ENCODE measurements around the gene ADGRD1.

ADGRD1 gene

DNA sequence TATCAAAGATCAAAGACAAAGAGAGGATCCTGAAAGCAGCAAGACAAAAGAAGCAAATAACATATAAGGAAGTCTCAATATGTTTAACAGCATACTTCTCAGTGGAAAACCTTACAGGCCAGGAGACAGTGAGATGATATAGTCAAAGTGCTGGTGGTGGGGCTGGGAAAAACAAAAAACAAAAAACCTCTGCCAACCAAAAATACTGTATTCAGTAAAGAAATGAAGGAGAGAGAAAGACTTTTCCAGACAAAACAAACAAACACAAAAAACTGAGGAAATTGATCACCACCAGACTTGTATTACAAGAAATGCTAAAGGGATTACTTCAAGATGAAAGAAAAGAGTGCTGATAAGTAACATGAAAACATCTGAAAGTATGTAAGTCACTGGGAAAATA is 221.2 kb downstream of the ADGRD1 start:
- intact Hi-C loops (cut with DNase I) = no loop called here
- DNase-seq = no peak

DNA sequence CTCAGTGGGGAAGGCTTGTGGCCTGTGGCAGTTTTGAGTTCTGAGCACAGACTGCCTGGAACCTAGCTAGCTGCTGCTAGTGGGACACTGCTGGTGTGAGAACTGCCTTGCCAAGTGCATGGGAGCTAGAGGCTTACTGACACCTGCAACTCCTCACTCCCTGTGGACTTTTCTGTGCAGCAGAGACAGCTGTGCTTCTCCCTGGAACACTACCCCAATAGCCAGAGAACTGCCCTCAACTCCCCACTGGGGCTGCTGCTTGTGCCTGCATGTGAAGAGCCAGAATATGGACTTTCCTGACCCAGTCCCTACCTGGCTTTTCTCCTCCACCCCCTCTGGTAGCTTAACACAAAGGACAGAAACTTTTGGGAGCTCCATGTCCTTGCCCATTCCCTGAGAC is 222.6 kb downstream of the ADGRD1 start:
- intact Hi-C loops (cut with DNase I) = no loop called here
- peak in 1 of 42 donors; percentile 5 for DNase-seq

DNA sequence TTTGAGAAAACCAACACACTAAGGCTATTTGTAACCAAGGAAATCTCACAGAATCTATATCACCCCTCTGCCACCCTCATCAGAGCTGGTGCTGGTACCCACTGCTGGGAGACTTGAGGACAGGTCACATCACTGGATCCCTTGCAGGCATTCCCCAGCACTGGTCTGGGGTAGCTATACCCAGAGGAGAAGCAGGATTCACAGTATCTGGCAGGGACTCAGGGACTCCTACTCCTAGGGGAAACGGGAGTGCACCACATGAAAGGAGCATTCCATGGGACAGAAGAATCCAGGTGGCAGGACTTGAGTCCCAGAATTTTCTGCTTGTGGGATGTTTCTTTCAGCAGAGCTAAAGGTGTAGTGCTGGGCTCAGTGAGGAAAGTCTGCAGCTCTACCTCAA is 223.2 kb downstream of the ADGRD1 start:
- intact Hi-C loops (cut with DNase I) = no loop called here
- DNase-seq = no peak

DNA sequence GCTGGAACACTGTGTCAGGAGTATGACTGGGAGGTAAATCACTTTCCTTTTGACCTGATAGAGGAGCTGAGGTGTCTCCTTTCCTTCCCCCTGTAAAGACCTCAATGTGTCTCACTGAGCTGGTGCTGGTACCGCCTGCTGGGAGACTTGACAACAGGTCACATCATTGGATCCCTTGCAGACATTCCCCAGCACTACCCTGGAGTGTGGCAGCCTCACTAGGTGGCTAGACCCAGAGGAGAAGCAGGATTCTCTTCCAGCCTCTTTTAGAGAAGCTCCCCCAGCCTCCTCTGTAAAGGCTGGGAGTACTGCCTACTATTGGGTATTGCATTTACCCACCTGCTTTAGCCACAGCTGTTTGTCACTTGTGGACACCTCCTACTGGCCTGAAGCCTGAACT is 223.9 kb downstream of the ADGRD1 start:
- DNase-seq = peak in 1 of 42 donors; percentile 24
- intact Hi-C loops (cut with DNase I) = no loop called here

DNA sequence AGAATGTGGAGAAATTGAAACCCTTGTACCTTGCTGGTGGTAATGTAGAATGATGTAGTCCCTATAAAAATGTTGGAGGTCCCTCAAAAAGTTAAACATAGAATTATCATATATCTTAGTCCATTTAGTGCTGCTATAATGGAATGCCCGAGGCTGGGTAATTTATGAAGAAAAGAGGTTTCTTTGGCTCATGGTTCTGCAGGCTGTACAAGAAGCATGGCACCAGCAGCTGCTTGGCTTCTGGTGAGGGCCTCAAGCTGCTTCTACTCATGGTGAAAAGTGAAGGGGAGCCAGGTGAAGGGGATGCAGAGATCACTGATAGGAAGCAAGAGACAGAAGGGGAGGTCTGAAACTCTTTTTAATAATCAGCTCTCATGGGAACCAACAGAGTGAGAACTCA is 233.9 kb downstream of the ADGRD1 start:
- intact Hi-C loops (cut with DNase I) = no loop called here
- no peak for DNase-seq

DNA sequence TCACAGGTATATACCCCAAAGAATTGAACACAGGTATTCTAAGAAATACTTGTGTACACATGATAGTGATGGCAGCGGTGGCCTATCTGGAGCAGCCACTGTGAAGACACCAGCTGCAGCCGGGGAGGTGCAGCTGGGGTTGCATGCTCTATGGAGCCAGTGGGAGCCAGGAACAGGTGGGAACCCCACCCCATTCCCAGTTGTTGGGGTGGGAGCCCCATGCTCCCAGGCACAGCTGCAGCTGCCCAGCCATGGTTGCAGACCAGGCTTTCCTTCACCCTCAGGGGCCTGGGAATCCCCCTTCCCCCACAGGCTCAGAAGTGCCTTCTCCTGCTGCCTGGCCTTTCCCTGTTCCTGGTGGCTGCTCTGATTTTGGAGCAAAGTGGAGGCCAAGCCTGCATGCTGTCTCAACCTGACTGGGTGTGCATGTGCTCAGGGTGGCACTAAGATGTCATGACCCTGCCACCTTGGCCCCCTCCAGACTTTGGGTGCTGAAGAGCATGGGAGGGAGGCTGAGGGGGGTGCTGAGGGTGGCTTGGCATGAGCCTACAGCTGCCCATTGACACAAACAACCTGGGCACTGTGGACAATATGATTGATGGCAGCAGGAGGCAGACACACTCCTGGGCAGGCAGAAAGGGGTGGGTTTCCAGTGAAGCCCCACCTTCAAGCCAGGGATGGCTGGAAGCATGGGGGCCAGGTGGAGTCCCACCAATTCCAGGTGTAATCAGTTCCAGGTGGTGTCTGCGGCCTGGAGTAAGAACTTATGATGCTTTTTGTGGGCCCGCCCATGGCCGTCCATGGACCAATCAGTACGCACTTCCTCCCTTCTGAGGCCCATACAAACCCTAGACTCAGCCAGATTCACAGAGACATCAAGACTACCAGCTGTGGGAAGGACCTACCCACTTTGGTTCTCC is 234.7 kb downstream of the ADGRD1 start:
- DNase-seq = no peak
- intact Hi-C loops (cut with DNase I) = no loop called here

DNA sequence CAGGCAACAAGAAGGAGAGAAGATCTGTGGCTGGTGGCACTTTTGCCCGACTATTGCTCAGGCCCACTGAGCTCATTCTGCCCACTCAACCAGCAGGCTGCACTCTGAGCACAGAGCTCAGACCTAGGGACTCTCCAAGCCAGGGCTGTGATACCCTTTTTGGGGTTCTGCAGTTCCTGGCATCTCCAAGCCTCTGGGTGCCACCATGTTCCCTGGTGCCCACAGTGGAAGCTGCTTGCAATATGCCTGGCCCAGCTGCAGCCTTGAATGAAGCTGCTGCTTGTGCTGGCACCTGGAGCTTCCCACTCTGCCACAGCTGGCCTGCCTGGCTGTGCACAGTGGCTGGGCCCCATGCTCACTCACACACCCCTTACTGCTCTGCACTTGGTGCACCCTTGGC is 236.1 kb downstream of the ADGRD1 start:
- intact Hi-C loops (cut with DNase I) = no loop called here
- peak in 4 of 42 donors; percentile 6 to 39 (median 16) for DNase-seq

DNA sequence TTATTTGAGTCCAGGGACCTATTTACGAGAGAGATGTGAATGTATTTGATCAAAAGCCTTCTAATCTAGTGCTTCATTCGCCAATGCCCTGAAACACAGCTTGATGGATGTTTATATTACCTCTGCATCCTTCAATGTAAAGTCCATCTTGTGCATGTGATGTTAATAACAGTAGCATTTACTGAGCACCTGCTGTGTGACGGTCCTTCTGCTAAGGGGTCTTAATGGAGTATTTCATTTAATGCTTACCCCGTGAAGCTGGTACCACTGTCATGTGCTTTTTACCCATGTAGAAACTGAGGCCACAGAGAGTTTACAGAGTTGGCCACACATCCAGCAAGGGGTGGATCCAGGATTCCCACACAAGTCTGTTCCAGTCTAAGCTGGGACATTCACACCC is 237.3 kb downstream of the ADGRD1 start:
- DNase-seq = peak in 1 of 42 donors; percentile 14
- intact Hi-C loops (cut with DNase I) = no loop called here
